Loucy (cell line): ENCODE results near the gene DNAH6.

Experiments used
- EZH2phosphoT487 ChIP-seq: fragments of 200-600 bp; IDR thresholded peaks from 2 replicates; pipeline ENCODE4 v1.6.1; 2018; ENCODE audit warnings: antibody characterized with exemption, mild to moderate bottlenecking, moderate library complexity, borderline replicate concordance
- TF ChIP-seq, protein P1 (sequence below): fragments of 200-600 bp; sonication (generic); conservative IDR thresholded peaks from 2 replicates; pipeline ENCODE4 v1.5.1; 2014; ENCODE audit warnings: mild to moderate bottlenecking, antibody characterized with exemption, low read length

DNA sequence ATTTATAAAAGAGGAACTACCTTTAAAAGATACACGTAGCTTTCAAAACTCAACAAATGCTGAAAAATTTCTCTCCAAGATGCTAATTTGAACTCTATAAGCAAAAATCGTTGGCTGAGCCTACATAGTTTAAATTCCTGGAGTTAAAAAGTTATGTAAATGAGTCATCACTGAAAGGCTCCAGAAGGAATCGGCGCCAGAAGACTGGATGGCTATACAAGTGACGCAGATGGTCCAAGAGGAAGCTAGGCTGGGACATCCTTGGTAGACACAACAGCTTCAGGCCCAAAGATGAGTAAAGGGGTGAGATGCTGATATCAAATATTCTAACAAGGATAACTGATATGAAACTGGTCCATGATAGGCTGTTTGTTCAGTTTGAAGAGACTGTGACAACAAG, 22.8 kb upstream of the DNAH6 start:
- TF ChIP-seq, protein P1, sequence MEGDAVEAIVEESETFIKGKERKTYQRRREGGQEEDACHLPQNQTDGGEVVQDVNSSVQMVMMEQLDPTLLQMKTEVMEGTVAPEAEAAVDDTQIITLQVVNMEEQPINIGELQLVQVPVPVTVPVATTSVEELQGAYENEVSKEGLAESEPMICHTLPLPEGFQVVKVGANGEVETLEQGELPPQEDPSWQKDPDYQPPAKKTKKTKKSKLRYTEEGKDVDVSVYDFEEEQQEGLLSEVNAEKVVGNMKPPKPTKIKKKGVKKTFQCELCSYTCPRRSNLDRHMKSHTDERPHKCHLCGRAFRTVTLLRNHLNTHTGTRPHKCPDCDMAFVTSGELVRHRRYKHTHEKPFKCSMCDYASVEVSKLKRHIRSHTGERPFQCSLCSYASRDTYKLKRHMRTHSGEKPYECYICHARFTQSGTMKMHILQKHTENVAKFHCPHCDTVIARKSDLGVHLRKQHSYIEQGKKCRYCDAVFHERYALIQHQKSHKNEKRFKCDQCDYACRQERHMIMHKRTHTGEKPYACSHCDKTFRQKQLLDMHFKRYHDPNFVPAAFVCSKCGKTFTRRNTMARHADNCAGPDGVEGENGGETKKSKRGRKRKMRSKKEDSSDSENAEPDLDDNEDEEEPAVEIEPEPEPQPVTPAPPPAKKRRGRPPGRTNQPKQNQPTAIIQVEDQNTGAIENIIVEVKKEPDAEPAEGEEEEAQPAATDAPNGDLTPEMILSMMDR, result no peak
- TF ChIP-seq EZH2phosphoT487, result no peak
